Parathyroid adenoma (tissue), 2 donors: ENCODE measurements around the gene FRZB.

ENCODE experiments used
- H2AFZ ChIP-seq: fragments of 300-600 bp; sonication (generic); one replicate; pipeline ENCODE4 v1.7.0; 2017; ENCODE audit warnings: antibody characterized with exemption, mild to moderate bottlenecking
- H3K27ac ChIP-seq: fragments of 300-600 bp; sonication (generic); one replicate; pipeline ENCODE4 v1.7.0; 2017
- H3K27me3 ChIP-seq: fragments of 300-600 bp; sonication (generic); one replicate; pipeline ENCODE4 v1.7.0; 2017; ENCODE audit warnings: low read length; ENCODE audit not compliant: control insufficient read depth, insufficient read depth
- H3K36me3 ChIP-seq: fragments of 300-600 bp; sonication (generic); one replicate; pipeline ENCODE4 v1.7.0; 2017; ENCODE audit warnings: low read length; ENCODE audit not compliant: control insufficient read depth, insufficient read depth
- H3K4me1 ChIP-seq: fragments of 300-600 bp; sonication (generic); one replicate; pipeline ENCODE4 v1.7.0; 2017; ENCODE audit warnings: control low read depth
- H3K4me2 ChIP-seq: fragments of 300-600 bp; sonication (generic); one replicate; pipeline ENCODE4 v1.7.0; 2017; ENCODE audit warnings: low read length
- H3K4me3 ChIP-seq: fragments of 300-600 bp; sonication (generic); one replicate; pipeline ENCODE4 v1.7.0; 2017; ENCODE audit warnings: low read depth, low read length
- H3K79me2 ChIP-seq: fragments of 300-600 bp; sonication (generic); one replicate; pipeline ENCODE4 v1.7.0; 2017; ENCODE audit warnings: control low read depth
- H3K9ac ChIP-seq: fragments of 300-600 bp; sonication (generic); one replicate; pipeline ENCODE4 v1.7.0; 2017; ENCODE audit warnings: mild to moderate bottlenecking
- H3K9me3 ChIP-seq: fragments of 300-600 bp; sonication (generic); one replicate; pipeline ENCODE4 v1.7.0; 2017; ENCODE audit warnings: low read length; ENCODE audit not compliant: control insufficient read depth
- TF ChIP-seq, protein P1 (sequence below): fragments of 300-600 bp; sonication (generic); IDR thresholded peaks from one replicate; pipeline ENCODE4 v1.7.0; 2017; ENCODE audit warnings: antibody characterized with exemption, mild to moderate bottlenecking
- donor health status: primary hyperparathyroidism.

The FRZB gene

DNA sequence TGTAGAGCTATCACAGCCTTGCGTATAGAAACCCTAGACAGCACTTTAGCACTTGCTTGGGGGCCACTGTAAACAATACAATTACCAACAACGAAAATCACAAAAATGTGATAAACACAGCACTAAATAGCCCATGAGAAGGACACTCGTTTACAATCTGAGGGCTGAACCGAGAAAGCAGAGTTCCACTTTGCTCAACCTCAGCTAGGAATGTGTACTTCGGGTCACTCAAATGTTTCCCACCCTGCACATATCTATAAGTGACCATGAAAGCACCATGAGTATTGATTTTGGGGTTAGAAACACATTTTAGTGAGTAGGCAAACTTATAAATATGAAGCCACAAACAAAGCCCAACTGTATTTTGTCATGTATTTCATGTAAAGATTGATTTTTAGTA is 62.3 kb downstream of the FRZB start:
- H3K4me1 ChIP-seq = no peaks in the 10 kb centered on the region
- H2AFZ ChIP-seq = no peak overlapping the region
- H3K79me2 ChIP-seq = no peaks in the 10 kb centered on the region
- TF ChIP-seq, protein P1, sequence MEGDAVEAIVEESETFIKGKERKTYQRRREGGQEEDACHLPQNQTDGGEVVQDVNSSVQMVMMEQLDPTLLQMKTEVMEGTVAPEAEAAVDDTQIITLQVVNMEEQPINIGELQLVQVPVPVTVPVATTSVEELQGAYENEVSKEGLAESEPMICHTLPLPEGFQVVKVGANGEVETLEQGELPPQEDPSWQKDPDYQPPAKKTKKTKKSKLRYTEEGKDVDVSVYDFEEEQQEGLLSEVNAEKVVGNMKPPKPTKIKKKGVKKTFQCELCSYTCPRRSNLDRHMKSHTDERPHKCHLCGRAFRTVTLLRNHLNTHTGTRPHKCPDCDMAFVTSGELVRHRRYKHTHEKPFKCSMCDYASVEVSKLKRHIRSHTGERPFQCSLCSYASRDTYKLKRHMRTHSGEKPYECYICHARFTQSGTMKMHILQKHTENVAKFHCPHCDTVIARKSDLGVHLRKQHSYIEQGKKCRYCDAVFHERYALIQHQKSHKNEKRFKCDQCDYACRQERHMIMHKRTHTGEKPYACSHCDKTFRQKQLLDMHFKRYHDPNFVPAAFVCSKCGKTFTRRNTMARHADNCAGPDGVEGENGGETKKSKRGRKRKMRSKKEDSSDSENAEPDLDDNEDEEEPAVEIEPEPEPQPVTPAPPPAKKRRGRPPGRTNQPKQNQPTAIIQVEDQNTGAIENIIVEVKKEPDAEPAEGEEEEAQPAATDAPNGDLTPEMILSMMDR = no peak
- H3K9me3 ChIP-seq = no peaks in the 10 kb centered on the region
- H3K4me3 ChIP-seq = no peak overlapping the region
- no peaks in the 10 kb centered on the region for H3K27me3 ChIP-seq
- H3K36me3 ChIP-seq = no peaks in the 10 kb centered on the region
- no peak overlapping the region for H3K4me2 ChIP-seq
- H3K9ac ChIP-seq = no peak overlapping the region
- no peak overlapping the region for H3K27ac ChIP-seq

DNA sequence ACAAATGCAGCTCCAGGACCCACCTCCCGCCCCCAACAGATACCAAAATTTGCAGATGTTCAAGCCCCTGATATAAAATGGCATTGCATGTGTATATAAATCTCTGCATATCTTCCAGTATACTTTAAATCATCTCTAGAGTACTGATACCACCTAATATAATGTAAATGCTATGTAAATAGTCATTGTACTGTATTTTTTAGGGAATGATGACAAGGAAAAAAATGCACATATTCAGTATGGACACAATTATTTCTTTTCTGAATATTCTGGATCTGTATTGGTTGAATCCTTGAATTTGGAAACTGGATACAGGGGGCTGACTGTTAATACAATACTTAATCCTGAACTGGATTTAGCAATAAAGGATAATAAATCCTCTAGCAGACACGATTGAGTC is 67.7 kb downstream of the FRZB start:
- TF ChIP-seq, protein P1 = no peak
- H3K9ac ChIP-seq = no peak overlapping the region

DNA sequence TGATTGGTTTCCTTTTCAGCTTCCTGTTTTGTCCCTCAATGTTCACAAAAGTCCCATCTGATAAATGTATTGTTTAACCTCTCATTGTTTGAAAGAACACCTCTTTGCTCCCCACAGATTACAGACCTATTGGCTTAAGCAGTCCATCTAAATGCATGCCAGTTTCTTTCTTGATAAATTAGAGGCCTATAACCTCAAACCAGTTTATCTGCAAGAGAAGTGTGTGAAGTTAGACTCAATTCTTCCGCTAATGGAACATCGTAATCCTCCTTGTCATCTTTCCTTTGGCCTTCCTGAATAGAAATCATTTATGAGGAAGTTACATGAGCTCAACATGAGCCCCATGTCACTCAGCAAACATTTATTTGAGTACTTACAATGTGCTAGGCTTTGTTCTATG is 74.0 kb downstream of the FRZB start:
- Histone ChIP-seq H3K9me3 (no peaks in the 10 kb centered on the region), H3K4me3 (no peak overlapping the region), H3K79me2 (no peaks in the 10 kb centered on the region), H3K4me2 (no peak overlapping the region), H3K27me3 (no peaks in the 10 kb centered on the region), H3K27ac (no peak overlapping the region), H3K36me3 (no peaks in the 10 kb centered on the region), H3K4me1 (no peaks in the 10 kb centered on the region), H2AFZ (no peak overlapping the region), H3K9ac (no peak overlapping the region)
- TF ChIP-seq, protein P1 = no peak

More for the DNA sequence above, 67.7 kb downstream of the FRZB start:
- H3K9me3 ChIP-seq = no peaks in the 10 kb centered on the region
- H3K27me3 ChIP-seq = no peaks in the 10 kb centered on the region
- no peak overlapping the region for H2AFZ ChIP-seq
- no peaks in the 10 kb centered on the region for H3K79me2 ChIP-seq
- no peaks in the 10 kb centered on the region for H3K36me3 ChIP-seq
- no peaks in the 10 kb centered on the region for H3K4me1 ChIP-seq
- H3K4me3 ChIP-seq = no peak overlapping the region
- H3K27ac ChIP-seq = no peak overlapping the region
- no peak overlapping the region for H3K4me2 ChIP-seq

DNA sequence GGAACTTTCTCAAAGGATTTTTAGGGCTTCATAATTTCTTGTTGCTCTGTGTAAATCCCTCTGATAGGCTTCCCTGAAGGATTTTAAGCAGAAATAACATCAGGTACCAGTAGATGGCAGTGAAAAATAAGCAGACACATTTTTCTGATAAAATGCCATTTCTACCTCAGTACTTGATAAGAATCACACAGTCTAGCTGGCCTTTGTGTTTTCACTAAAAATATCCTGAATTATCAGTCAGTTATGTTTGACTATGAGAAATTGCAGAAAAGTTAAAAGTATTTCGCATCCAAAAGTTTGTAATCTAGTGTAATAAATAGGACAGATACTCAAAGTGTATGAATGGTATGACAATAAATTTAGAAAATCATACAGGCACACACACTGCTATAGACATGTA is 81.7 kb downstream of the FRZB start:
- Histone ChIP-seq H3K27me3 (no peaks in the 10 kb centered on the region), H3K4me1 (no peaks in the 10 kb centered on the region), H3K9me3 (no peaks in the 10 kb centered on the region), H3K27ac (no peak overlapping the region), H3K9ac (no peak overlapping the region), H3K79me2 (no peaks in the 10 kb centered on the region), H3K4me2 (no peak overlapping the region), H2AFZ (no peak overlapping the region), H3K36me3 (no peaks in the 10 kb centered on the region), H3K4me3 (no peak overlapping the region)
- TF ChIP-seq, protein P1 = peak; percentile 49

DNA sequence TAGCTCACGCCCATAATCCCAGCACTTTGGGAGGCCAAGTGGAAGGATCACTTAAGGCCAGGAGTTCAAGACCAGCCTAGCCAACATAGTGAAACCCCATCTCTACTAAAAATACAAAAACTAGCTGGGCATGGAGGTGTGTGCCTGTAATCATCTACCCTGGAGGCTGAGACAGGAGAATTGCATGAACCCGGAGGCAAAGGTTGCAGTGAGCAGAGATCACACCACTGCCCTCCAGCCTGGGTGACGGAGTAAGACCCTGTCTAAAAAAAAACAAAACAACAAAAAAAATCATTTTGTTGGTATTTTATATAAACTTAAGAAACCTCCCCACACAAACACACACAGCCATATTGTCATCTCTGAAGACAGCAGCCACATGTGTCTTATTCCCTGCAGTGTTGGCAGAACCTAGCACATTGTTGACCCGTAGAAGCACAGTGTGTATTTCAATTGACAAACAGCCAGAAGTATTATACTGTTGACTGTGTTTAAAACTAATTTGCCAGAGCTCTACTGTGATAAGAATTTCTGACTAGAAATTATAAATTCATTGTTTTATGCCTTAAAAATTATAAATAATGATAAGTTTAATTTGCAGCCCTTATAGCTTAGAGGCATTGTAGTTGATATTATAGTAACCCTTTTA is 82.3 kb downstream of the FRZB start:
- Histone ChIP-seq H2AFZ (no peak overlapping the region), H3K9me3 (no peaks in the 10 kb centered on the region), H3K79me2 (no peaks in the 10 kb centered on the region), H3K27me3 (no peaks in the 10 kb centered on the region), H3K4me1 (no peaks in the 10 kb centered on the region), H3K9ac (no peak overlapping the region), H3K36me3 (no peaks in the 10 kb centered on the region), H3K4me2 (no peak overlapping the region), H3K27ac (no peak overlapping the region), H3K4me3 (no peak overlapping the region)
- TF ChIP-seq, protein P1 = no peak
